Neural cell (in vitro differentiated cells): ENCODE results near the gene JMJD8. TPM values are rescaled to one million over a fixed set of nuclear protein-coding genes. Genes with fewer than 3 reads are reported as not detected.

ENCODE experiments used
- H2AFZ ChIP-seq: fragments of 200-600, 300-800 bp; sonication (generic), shearing (Covaris generic); 2 replicates; pipeline ENCODE4 v1.6.0; 2014; ENCODE audit warnings: low read depth, mild to moderate bottlenecking, antibody characterized with exemption, low read length, moderate library complexity
- H3F3A ChIP-seq: fragments of 200-600 bp; shearing (Covaris generic); 2 replicates; pipeline ENCODE4 v1.6.1; 2016; ENCODE audit warnings: mild to moderate bottlenecking, moderate library complexity, mixed read lengths, antibody characterized with exemption, low read length; ENCODE audit not compliant: insufficient read depth, poor library complexity, severe bottlenecking
- H3K27ac ChIP-seq: fragments of 200-600, 300-800 bp; sonication (generic), shearing (Covaris generic); 2 replicates; pipeline ENCODE4 v1.5.1; 2014; ENCODE audit warnings: mild to moderate bottlenecking, low read length, moderate library complexity
- H3K27me3 ChIP-seq: fragments of 300-800, 200-600 bp; sonication (generic), shearing (Covaris generic); 2 replicates; pipeline ENCODE4 v1.6.0; 2014; ENCODE audit warnings: mild to moderate bottlenecking, low read depth, low read length, moderate library complexity; ENCODE audit not compliant: insufficient read depth
- H3K36me3 ChIP-seq: fragments of 300-800, 200-600 bp; sonication (generic), shearing (Covaris generic); 2 replicates; pipeline ENCODE4 v1.5.1; 2014; ENCODE audit warnings: mild to moderate bottlenecking, antibody characterized with exemption, low read length, moderate library complexity; ENCODE audit not compliant: insufficient read depth
- H3K4me2 ChIP-seq: fragments of 300-800, 200-600 bp; sonication (generic), shearing (Covaris generic); 2 replicates; pipeline ENCODE4 v1.6.0; 2014; ENCODE audit warnings: mild to moderate bottlenecking, low read length
- H3K4me3 ChIP-seq: fragments of 300-800, 200-600 bp; sonication (generic), shearing (Covaris generic); 2 replicates; pipeline ENCODE4 v1.5.1; 2014; ENCODE audit warnings: mild to moderate bottlenecking, low read length, moderate library complexity
- H3K79me2 ChIP-seq: fragments of 200-600 bp; shearing (Covaris generic); replicated peaks from 2 replicates; pipeline ENCODE4 v1.6.0; 2014; ENCODE audit warnings: mild to moderate bottlenecking, low read length, moderate library complexity; ENCODE audit not compliant: insufficient read depth
- H3K9ac ChIP-seq: fragments of 300-800, 200-600 bp; sonication (generic), shearing (Covaris generic); 2 replicates; pipeline ENCODE4 v1.6.1; 2016; ENCODE audit warnings: mild to moderate bottlenecking, low read length, mixed read lengths
- H3K9me2 ChIP-seq: fragments of 200-600 bp; shearing (Covaris generic); 2 replicates; pipeline ENCODE4 v1.6.1; 2016; ENCODE audit warnings: mild to moderate bottlenecking, low read length, mixed read lengths; ENCODE audit not compliant: insufficient read depth
- H3K9me3 ChIP-seq: fragments of 200-600, 300-800 bp; sonication (generic), shearing (Covaris generic); 2 replicates; pipeline ENCODE4 v1.6.1; 2016; ENCODE audit warnings: mild to moderate bottlenecking, mixed run types, low read length, moderate library complexity, mixed read lengths
- H4K20me1 ChIP-seq: fragments of 200-600 bp; shearing (Covaris generic); 2 replicates; pipeline ENCODE4 v1.6.1; 2016; ENCODE audit warnings: mild to moderate bottlenecking, mixed run types; ENCODE audit not compliant: insufficient read depth
- EP300 ChIP-seq: fragments of 450-650 bp; conservative IDR thresholded peaks from 2 replicates; pipeline ENCODE4 v1.6.1; 2014; ENCODE audit warnings: antibody characterized with exemption, mild to moderate bottlenecking, moderate library complexity; ENCODE audit not compliant: poor library complexity, severe bottlenecking
- EZH2 ChIP-seq: fragments of 200-600, 300-800 bp; shearing (Covaris generic), sonication (generic); IDR thresholded peaks from 2 replicates; pipeline ENCODE4 v1.6.1; 2014; ENCODE audit warnings: antibody characterized with exemption, low read length, borderline replicate concordance, mild to moderate bottlenecking; ENCODE audit not compliant: insufficient read depth, poor library complexity, severe bottlenecking
- MXI1 ChIP-seq: fragments of 450-650 bp; conservative IDR thresholded peaks from 2 replicates; pipeline ENCODE4 v1.6.1; 2014; ENCODE audit warnings: antibody characterized with exemption, mild to moderate bottlenecking; ENCODE audit not compliant: poor library complexity, severe bottlenecking
- POLR2AphosphoS5 ChIP-seq: IDR thresholded peaks from 2 replicates; pipeline ENCODE4 v1.6.1; 2012
- RAD21 ChIP-seq: fragments of 450-650 bp; conservative IDR thresholded peaks from 2 replicates; pipeline ENCODE4 v1.6.1; 2014; ENCODE audit warnings: antibody characterized with exemption, mild to moderate bottlenecking, moderate library complexity
- SMC3 ChIP-seq: fragments of 450-650 bp; conservative IDR thresholded peaks from 2 replicates; pipeline ENCODE4 v1.6.1; 2014; ENCODE audit warnings: antibody characterized with exemption, mild to moderate bottlenecking, moderate library complexity; ENCODE audit not compliant: poor library complexity
- TAF1 ChIP-seq: IDR thresholded peaks from 2 replicates; pipeline ENCODE4 v1.6.1; 2012; ENCODE audit warnings: low read depth
- polyA plus RNA-seq: library from polyadenylated mRNA; depleted of rRNA; stranded (reverse); fragments of >200 nt; gene quantifications from 2 replicates; pipeline ENCODE4 v1.2.3, GENCODE V29; 2014
- TF ChIP-seq, protein P1 (sequence below): fragments of 450-650 bp; IDR thresholded peaks from 2 replicates; pipeline ENCODE4 v1.5.1; 2014; ENCODE audit warnings: antibody characterized with exemption, mild to moderate bottlenecking, moderate library complexity; ENCODE audit not compliant: poor library complexity, severe bottlenecking
- TF ChIP-seq, protein P2 (sequence below): IDR thresholded peaks from 2 replicates; pipeline ENCODE4 v1.6.1; 2012; ENCODE audit warnings: borderline replicate concordance

JMJD8 gene
- polyA plus RNA-seq, 1 donor from 2014 or later: 44.7 TPM

DNA sequence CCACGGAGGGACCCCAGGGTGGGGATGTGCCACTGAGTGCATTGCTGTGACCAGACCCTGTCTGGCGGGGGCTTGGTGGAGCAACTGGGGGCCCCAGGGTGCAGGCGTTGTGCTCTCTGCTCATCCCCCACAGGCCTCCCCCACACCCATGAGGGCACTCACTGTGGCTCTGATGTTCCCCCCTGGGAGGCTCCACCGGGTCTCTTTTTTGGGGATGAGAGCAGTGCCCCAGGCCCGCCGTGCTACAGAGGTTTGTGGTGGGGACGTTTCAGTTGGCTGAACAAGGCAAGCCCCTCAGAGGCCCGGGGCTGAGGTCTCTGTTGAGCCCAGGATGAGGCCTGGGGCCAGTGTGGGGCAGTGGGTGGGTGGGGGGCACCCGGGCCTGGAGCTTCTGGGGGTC lies 39.6 kb upstream of the JMJD8 start:
- no peak overlapping the region for H3K4me2 ChIP-seq
- no peaks in the 10 kb centered on the region for H4K20me1 ChIP-seq
- H2AFZ ChIP-seq: no peak overlapping the region
- no peak overlapping the region for H3K27ac ChIP-seq
- H3K36me3 ChIP-seq: no peaks in the 10 kb centered on the region
- H3F3A ChIP-seq: no peaks in the 10 kb centered on the region
- TF ChIP-seq TAF1 (no peak), SMC3 (no peak), RAD21 (no peak), POLR2AphosphoS5 (no peak), MXI1 (no peak), EZH2 (no peak), EP300 (no peak)
- TF ChIP-seq, protein P1, sequence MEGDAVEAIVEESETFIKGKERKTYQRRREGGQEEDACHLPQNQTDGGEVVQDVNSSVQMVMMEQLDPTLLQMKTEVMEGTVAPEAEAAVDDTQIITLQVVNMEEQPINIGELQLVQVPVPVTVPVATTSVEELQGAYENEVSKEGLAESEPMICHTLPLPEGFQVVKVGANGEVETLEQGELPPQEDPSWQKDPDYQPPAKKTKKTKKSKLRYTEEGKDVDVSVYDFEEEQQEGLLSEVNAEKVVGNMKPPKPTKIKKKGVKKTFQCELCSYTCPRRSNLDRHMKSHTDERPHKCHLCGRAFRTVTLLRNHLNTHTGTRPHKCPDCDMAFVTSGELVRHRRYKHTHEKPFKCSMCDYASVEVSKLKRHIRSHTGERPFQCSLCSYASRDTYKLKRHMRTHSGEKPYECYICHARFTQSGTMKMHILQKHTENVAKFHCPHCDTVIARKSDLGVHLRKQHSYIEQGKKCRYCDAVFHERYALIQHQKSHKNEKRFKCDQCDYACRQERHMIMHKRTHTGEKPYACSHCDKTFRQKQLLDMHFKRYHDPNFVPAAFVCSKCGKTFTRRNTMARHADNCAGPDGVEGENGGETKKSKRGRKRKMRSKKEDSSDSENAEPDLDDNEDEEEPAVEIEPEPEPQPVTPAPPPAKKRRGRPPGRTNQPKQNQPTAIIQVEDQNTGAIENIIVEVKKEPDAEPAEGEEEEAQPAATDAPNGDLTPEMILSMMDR: no peak
- TF ChIP-seq, protein P2, sequence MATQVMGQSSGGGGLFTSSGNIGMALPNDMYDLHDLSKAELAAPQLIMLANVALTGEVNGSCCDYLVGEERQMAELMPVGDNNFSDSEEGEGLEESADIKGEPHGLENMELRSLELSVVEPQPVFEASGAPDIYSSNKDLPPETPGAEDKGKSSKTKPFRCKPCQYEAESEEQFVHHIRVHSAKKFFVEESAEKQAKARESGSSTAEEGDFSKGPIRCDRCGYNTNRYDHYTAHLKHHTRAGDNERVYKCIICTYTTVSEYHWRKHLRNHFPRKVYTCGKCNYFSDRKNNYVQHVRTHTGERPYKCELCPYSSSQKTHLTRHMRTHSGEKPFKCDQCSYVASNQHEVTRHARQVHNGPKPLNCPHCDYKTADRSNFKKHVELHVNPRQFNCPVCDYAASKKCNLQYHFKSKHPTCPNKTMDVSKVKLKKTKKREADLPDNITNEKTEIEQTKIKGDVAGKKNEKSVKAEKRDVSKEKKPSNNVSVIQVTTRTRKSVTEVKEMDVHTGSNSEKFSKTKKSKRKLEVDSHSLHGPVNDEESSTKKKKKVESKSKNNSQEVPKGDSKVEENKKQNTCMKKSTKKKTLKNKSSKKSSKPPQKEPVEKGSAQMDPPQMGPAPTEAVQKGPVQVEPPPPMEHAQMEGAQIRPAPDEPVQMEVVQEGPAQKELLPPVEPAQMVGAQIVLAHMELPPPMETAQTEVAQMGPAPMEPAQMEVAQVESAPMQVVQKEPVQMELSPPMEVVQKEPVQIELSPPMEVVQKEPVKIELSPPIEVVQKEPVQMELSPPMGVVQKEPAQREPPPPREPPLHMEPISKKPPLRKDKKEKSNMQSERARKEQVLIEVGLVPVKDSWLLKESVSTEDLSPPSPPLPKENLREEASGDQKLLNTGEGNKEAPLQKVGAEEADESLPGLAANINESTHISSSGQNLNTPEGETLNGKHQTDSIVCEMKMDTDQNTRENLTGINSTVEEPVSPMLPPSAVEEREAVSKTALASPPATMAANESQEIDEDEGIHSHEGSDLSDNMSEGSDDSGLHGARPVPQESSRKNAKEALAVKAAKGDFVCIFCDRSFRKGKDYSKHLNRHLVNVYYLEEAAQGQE: no peak
- H3K9me3 ChIP-seq: no peaks in the 10 kb centered on the region
- H3K4me3 ChIP-seq: no peak overlapping the region
- no peak overlapping the region for H3K9ac ChIP-seq
- peaks cover 7% of the 10 kb centered on the region for H3K27me3 ChIP-seq
- H3K9me2 ChIP-seq: no peaks in the 10 kb centered on the region
- no peaks in the 10 kb centered on the region for H3K79me2 ChIP-seq

DNA sequence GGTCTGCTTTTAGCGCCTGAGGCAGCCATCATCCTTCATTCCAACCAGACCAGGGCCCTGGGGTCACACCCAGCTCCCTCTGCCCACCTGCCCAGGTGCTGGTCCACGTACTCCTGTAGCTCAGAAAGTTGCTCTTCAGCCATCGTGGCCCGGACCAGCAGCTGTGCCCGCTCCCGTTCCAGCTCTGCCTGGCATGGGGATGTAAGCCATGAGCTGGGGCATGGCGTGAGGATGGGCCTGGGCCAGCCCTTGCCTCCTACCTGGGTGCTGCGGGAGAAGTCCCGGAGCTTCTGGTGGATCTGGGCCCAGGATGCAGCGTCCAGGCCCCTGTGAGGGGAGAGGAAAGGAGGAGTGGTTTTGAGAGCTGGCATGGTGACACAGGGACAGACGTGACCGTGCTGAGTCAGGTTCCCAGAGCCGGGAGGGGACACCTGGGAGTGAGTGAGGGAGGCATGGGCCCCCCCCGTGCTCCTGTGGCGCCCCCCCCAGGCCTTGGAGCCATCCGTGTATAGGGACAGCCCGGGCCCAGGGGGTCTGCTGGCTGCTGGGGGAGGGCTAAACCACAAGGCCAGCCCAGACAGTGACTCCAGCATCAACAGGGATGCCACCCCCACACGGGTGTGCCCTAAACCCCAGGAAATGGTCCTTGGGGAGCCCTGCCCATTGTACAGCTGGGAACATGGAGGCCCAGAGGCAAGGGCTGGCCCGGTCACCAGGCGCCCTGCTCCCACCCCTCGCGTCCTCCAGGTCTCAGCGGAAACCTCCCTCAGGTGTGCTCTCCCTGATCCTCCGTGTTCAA lies 38.9 kb upstream of the JMJD8 start:
- H4K20me1 ChIP-seq: no peaks in the 10 kb centered on the region
- H3K36me3 ChIP-seq: no peaks in the 10 kb centered on the region
- H3F3A ChIP-seq: no peaks in the 10 kb centered on the region
- H3K4me2 ChIP-seq: no peak overlapping the region
- no peak overlapping the region for H3K27ac ChIP-seq
- no peaks in the 10 kb centered on the region for H3K9me3 ChIP-seq
- H3K4me3 ChIP-seq: no peak overlapping the region
- H3K27me3 ChIP-seq: peaks cover 7% of the 10 kb centered on the region
- H3K79me2 ChIP-seq: no peaks in the 10 kb centered on the region
- TF ChIP-seq, protein P2: no peak
- no peak for TF ChIP-seq RAD21
- no peak for TF ChIP-seq EZH2
- TF ChIP-seq POLR2AphosphoS5: no peak
- TF ChIP-seq MXI1: no peak
- TF ChIP-seq, protein P1: no peak
- no peak for TF ChIP-seq SMC3
- H2AFZ ChIP-seq: no peak overlapping the region
- H3K9me2 ChIP-seq: no peaks in the 10 kb centered on the region
- H3K9ac ChIP-seq: no peak overlapping the region
